Activated CD4-positive, alpha-beta T cell treated with anti-CD3 and anti-CD28 coated beads for 4 hours (primary cell): Measurements from ENCODE around the gene ALLC.

Source experiments
- DNase-seq, 2 donors: peaks; one replicate each; pipeline ENCODE4 v3.0.0-alpha.2; 2020

The ALLC gene

GRCh38 chr2:3727397-3728045 lies 69.5 kb downstream of the ALLC start:
- no peak for DNase-seq

GRCh38 chr2:3728104-3729054 lies 70.4 kb downstream of the ALLC start:
- no peak for DNase-seq

DNA sequence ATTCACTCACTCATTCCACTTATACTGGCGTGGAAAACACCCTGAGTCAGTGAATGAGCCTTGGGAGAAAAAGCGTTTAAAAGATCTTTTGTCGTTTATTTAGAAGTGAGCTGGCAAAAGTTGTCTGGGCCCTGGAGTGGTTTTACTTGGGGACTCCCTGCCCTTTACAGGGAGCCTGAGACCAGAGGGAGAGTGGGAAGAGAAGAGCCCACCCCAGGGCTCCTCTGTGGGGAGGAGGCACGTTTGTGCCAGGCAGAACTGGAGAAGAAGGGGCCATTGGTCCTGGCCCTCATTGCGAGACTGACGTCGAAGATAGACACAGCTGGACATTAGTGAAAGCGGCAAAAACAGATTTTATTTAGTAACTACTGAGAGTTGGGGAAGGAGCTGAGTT lies 71.1 kb downstream of the ALLC start:
- DNase-seq, result no peak

DNA sequence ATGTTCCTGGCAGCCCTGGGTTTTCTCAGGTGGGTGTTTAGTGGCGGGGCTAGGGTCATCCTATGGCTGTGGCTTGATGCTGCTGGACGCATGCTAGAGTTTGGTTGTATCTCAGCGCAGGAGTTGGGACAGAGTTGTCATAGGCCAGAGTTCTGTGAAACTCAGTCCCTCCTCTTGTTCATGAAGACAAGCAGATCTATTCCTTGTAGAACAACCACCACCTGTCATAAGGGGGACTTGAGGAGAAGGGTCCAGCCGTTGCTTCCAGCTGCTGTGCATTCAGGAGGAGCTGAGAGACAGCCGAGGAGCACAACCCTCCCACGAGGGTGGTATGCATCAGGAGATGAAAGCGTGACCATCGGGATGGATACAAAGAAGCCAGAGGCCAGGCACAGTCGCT lies 71.8 kb downstream of the ALLC start:
- DNase-seq, result no peak

DNA sequence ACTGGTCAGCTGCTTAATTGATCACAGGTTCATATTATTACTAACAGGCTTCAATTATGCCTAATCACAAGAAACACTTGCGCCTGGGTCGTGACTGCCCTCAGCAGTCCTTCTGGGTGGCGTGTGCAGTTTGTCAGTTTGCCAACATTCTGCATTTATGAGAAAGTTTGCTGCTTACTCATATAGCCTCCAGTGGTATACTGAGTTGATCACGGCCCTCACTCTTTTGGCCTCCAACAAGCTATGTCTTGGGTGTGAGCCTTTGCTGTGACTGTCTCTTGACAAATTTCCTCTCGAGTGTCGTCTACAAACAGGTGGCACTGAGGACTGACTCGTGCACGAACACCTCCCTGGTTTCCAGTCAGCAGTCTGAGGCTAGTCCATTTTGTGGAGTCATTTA lies 72.6 kb downstream of the ALLC start:
- no peak for DNase-seq

DNA sequence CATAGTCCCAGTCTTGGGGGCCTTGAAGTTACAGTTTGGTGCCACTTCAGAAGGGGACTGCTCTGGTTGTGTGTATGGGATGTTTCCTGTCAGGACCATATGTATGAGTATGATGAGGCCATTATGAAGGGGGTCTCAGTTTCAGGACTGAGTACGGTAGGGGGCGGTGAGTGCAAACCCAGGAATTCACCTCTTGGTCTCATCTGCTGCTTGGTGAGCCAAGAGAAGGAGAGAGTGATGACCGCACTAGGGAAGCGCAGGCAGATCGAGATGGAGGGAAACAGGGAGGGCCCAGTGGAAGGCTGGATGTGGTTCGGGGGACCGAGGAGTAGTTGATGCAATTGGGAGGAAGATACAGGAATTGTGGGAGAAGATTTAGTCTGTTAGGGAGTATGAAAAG lies 73.8 kb downstream of the ALLC start:
- no peak for DNase-seq

- no peak for DNase-seq
These were observed 78.1 kb downstream of the ALLC start for GRCh38 chr2:3736112-3736511.

GRCh38 chr2:3737128-3737527 lies 79.1 kb downstream of the ALLC start:
- no peak for DNase-seq

DNA sequence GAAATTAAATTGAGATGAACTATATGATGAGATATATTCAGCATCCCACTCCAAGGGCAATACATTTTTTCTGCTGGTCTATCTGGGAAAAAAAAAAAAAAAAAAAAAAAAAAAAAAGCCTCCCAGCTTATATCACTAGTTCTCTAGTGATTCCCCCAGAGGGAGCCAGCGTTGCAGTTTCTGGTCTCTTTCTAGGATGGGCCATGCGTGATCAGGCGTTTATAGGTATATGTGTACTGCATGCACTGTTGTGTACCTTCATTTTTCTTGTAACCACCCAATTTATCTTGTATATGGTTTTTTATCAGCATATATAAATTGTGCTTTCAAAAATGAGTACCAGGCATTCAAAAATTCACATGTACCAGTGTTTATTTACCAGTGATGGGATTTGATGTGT lies 80.5 kb downstream of the ALLC start:
- DNase-seq, result no peak

DNA sequence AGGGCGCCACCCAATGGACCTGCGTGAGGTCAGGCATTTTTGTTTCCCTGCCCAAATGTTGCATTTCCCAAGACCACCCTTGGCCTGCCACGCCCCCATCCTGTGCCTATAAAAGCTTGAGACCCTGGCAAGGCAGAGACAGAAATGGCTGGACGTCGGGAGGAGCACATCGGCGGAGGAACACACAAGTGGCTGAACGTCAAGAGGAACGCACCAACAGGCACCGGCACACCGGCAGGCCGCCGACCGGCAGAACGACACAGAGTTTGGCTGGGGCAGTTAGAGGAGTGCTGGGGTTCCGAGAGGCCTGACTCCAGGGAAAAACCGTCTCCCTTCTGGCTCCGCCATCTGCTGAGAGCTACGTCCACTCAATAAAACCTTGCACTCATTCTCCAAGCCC lies 81.3 kb downstream of the ALLC start:
- no peak for DNase-seq

DNA sequence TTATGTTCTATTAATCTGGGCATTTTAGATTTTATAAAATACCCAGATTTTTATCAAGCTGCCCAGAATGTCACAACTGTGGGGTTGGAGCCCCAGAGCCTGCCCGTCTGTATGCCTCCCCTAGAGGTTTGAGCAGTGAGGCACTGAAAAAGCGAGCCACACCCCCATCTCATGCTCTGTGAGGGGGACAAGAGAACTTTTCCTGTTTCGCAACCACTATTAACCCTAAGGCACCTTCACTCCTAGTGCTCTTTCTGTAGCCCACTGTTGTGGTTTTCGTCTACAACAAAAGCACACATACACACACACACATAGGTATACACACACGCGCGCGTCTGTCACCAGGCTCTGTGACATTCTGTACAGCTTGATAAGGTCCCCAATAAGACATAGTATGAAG lies 83.4 kb downstream of the ALLC start:
- DNase-seq, result no peak

- no peak for DNase-seq
These were observed 84.0 kb downstream of the ALLC start for GRCh38 chr2:3741867-3742602.

DNA sequence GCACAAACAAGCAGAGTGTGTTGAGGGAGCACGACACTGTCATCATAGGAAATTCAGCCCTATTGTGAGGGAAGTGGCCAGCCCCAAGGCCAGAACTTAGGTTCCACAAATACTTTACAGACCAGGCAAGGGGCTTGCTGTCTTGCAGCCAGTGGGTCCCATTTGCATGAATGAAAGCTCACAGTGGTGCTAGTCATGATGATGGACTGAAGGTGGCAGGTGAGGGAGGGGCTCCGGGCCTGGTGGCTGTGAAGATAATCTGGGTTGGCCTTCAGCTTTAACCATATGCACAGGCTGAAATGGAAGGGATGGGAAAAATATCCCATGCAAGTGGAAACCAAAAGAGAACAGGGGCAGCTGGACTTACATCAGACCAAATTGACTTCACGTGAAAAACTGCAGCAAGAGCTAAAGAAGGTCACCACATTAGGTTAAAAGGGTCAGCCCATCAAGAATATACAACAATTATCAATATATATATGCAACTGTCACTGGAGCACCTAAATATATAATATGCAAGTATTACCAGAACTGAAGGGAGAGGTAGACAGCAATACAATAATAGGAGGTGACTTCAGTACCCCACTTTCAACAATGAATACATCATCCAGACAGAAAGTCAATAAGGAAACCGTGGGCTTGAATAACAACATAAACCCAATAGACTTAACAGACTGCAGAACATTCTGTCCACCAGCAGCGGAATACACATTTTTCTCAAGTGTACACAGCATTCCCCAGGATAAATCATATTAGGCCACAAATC lies 84.9 kb downstream of the ALLC start:
- DNase-seq, result no peak

- DNase-seq, result no peak
These were observed 86.1 kb downstream of the ALLC start for GRCh38 chr2:3743951-3744555.

DNA sequence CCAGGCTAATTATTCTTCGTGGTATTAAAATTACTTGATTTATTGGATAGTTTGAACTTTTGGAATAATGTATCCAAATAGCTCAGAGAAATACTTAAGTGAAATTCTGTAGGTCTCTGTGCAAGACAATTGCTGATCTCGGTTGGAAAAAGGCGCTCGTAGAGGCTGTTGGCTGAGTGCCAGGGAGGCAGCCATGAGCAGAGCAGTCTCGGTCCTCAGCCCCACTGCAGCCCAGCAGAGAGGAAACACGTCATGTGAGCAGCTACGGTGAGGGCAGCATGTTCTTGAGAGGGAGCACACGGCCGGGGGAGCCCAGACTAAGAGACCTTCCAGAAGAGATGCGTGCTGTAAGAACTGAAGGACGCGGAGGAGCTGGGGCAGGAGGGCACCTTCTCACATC lies 87.9 kb downstream of the ALLC start:
- DNase-seq, result no peak

- no peak for DNase-seq
These were observed 89.1 kb downstream of the ALLC start for GRCh38 chr2:3747032-3747654.

DNA sequence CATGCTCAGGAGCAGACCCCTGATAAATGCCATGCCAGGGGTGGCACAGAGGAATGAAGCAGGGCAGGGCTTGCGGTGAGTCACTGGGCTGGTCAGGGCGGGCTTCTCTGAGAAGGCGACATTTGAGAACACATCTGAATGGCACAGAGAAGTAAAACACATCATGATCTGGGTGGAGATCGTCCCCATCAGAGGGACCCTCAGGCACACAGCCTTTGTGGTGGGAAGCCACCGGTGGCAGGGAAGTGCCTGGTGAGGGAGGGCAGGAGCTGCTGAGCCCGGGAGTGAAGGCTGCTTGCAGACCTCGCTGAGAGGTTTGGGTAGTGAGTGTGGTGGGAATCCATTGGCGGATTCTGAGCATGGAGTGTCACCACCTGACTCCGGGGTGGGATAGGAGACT lies 89.8 kb downstream of the ALLC start:
- no peak for DNase-seq

DNA sequence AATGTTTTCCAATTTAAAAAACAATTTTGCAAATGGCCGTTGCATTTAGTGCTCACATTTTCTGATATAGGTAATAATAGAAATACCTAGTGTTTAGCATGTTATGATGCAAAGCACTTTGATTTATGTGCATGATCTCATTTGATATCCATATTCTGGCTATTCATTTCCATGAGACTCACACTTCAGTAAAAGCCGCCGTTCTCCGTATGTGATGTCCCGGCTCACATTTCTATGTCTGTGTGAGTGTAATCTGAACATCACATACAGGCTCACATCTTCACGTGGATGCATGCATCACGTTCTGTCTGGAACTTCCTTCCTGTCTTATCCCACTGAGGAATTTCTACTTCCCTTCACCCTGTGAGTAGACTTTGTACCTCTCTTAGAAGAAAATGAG lies 91.2 kb downstream of the ALLC start:
- no peak for DNase-seq

DNA sequence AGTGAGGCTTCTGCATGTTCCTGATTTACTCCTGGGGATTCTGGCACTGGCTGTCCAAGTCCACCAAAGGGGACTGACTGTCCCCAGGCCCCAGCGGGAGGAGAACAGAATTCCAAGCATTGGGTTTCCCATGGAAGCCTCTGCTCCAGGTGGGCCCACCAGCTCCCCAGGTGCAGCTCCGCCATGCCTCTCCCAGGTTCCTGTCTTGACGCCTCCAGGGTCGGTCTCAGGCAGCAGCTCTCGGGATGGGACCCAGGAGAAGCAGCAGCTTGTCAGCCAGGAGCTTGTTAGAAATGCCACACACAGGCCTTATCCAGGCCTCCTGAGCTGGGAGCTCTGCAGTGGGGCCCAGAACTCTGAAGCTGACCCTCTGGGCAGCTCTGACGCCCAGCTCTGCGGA lies 93.3 kb downstream of the ALLC start:
- no peak for DNase-seq

- DNase-seq, result no peak
These were observed 93.8 kb downstream of the ALLC start for GRCh38 chr2:3751806-3752205.
